ENCODE measurements around the gene KIDINS220.

KIDINS220 gene

DNA sequence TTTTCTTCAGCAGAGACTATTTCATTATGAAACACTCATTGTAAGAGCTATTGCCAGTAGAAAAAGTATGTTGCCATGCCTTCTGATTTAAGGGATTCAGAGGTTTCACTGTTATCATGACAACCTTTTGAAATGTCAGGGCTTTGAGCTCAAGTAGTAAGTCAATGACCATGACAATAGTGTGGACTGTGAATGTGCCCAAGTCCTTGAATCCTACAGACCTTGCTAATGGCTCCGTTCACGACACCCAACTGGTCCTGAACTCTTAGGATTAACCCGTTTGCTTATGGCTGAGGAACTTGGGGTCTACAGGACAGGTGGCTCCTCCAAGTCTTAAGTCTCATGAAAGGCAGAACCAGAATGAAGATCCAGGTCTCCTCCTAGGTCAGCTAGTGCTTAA lies 17.6 kb upstream of the KIDINS220 start:
- TF ChIP-seq, protein P1, sequence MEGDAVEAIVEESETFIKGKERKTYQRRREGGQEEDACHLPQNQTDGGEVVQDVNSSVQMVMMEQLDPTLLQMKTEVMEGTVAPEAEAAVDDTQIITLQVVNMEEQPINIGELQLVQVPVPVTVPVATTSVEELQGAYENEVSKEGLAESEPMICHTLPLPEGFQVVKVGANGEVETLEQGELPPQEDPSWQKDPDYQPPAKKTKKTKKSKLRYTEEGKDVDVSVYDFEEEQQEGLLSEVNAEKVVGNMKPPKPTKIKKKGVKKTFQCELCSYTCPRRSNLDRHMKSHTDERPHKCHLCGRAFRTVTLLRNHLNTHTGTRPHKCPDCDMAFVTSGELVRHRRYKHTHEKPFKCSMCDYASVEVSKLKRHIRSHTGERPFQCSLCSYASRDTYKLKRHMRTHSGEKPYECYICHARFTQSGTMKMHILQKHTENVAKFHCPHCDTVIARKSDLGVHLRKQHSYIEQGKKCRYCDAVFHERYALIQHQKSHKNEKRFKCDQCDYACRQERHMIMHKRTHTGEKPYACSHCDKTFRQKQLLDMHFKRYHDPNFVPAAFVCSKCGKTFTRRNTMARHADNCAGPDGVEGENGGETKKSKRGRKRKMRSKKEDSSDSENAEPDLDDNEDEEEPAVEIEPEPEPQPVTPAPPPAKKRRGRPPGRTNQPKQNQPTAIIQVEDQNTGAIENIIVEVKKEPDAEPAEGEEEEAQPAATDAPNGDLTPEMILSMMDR (conservative IDR thresholded peaks at IDR 0.05; ENCODE audit: low read depth, low read length), result no peak
- DNase-seq (ENCODE audit: low read depth), result no peak
- no peak overlapping the region for H3K4me3 ChIP-seq (ENCODE audit: low read depth, low read length)

GRCh38 chr2:8853426-8853825 lies 16.0 kb upstream of the KIDINS220 start:
- TF ChIP-seq, protein P1 (conservative IDR thresholded peaks at IDR 0.05; ENCODE audit: low read depth, low read length), result no peak

DNA sequence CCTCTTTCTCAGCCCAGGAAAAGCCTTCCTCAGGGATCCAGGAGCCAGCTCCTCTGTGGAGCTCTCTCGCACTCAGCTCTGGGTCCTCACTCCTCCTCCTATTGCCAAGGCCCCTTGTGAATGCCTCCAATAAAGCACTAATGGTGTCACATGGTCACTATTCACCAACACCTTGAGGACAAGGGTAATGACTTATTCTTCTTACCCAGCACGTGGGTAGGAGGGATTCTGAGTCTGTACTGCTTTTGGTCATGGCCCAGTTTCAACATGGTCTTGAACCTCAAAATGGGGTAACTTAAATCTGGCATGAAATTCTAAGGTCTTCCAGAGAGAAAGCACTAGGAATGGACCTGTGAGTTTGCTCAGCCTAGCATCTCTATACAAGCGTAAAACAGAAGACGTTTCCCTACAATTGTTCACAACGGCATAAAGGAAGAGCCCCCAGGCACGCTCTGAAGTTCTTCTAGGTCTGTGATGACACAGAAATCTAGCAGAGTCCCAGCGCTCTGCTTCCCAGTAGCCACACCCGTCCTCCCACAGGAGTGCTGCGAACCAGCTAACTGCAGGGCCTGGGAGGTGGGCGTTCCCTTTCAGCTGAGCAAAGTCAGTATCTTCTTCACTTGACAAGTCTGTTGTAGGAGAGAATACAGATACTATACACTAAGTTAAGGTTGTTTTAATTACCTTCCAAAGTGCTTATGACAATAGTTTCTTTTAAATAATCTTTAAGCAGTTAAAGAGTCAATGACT lies 14.6 kb upstream of the KIDINS220 start:
- TF ChIP-seq, protein P1 (conservative IDR thresholded peaks at IDR 0.05; ENCODE audit: low read depth, low read length), result no peak
- no peak for DNase-seq (ENCODE audit: low read depth)
- H3K4me3 ChIP-seq (ENCODE audit: low read depth, low read length), result no peak overlapping the region

More at GRCh38 chr2:8853426-8853825, 16.0 kb upstream of the KIDINS220 start:
- no peak overlapping the region for H3K4me3 ChIP-seq (ENCODE audit: low read depth, low read length)
- DNase-seq (ENCODE audit: low read depth), result no peak

GRCh38 chr2:8850845-8851487 lies 13.6 kb upstream of the KIDINS220 start:
- TF ChIP-seq, protein P1 (conservative IDR thresholded peaks at IDR 0.05; ENCODE audit: low read depth, low read length), result no peak
- H3K4me3 ChIP-seq (ENCODE audit: low read depth, low read length), result no peak overlapping the region
- no peak for DNase-seq (ENCODE audit: low read depth)

DNA sequence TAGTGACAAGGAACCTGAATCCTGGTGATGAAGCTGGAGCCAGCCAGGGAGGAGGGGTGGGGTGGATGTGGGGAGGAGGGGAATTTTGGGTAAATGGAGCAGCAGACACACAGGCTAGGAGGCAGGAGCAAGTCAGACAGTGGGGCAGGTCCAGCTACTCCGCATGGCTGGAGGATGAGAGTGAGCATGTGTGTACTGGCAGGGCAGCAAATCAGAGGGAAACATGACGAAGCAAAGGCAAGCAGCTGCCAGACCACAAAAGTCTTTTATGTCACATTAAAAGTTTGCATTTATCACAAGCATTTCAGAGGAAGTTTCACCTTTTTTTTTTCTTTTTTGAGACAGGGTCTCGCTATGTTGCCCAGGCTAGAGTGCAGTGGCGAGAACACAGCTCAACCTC lies 11.9 kb upstream of the KIDINS220 start:
- TF ChIP-seq, protein P1 (conservative IDR thresholded peaks at IDR 0.05; ENCODE audit: low read depth, low read length), result no peak
- no peak overlapping the region for H3K4me3 ChIP-seq (ENCODE audit: low read depth, low read length)
- peak; percentile 39 for DNase-seq (ENCODE audit: low read depth)

GRCh38 chr2:8848328-8849100 lies 11.1 kb upstream of the KIDINS220 start:
- DNase-seq (ENCODE audit: low read depth), result no peak
- H3K4me3 ChIP-seq (ENCODE audit: low read depth, low read length), result no peak overlapping the region
- TF ChIP-seq, protein P1 (conservative IDR thresholded peaks at IDR 0.05; ENCODE audit: low read depth, low read length), result no peak
